K562 (cell line): Measurements from ENCODE around the gene IMMP2L. TPM values are rescaled to one million over a fixed set of nuclear protein-coding genes. Genes with fewer than 3 reads are reported as not detected.
A peak's percentile ranks its signal among the peaks of the same experiment; 100 is the strongest.

Source experiments
- ELK1 ChIP-seq: sonication (generic); formaldehyde crosslinking; IDR thresholded peaks from 2 replicates; pipeline ENCODE4 v1.8.1; 2022; ENCODE audit warnings: missing genetic modification reagents
- HDGF ChIP-seq: fragments of 450-650 bp; IDR thresholded peaks from 2 replicates; pipeline ENCODE4 v1.6.1; 2016
- HMG20B ChIP-seq: fragments of 250-450 bp; sonication (Bioruptor Pico); IDR thresholded peaks from 2 replicates; pipeline ENCODE4 v1.5.0; 2021; ENCODE audit warnings: mild to moderate bottlenecking
- JUNB ChIP-seq: fragments of 450-650 bp; formaldehyde crosslinking; conservative IDR thresholded peaks from 2 replicates; pipeline ENCODE4 v1.4.0; 2020; ENCODE audit warnings: mild to moderate bottlenecking
- KAT2B ChIP-seq: IDR thresholded peaks from one replicate; pipeline ENCODE4 v1.6.1; 2012; ENCODE audit warnings: low read depth, mild to moderate bottlenecking, control low read depth, inconsistent platforms, low read length, moderate library complexity
- MTA2 ChIP-seq: fragments of 450-650 bp; IDR thresholded peaks from 2 replicates; pipeline ENCODE4 v1.6.1; 2016; ENCODE audit warnings: low read depth
- RREB1 ChIP-seq: fragments of 250-450 bp; sonication (Bioruptor Pico); IDR thresholded peaks from 2 replicates; pipeline ENCODE4 v1.4.0; 2020
- TAF7 ChIP-seq: fragments of 450-650 bp; IDR thresholded peaks from 2 replicates; pipeline ENCODE4 v1.6.1; 2016; ENCODE audit warnings: missing genetic modification characterization, missing compliant biosample characterization
- ZNF511 ChIP-seq: sonication (generic); formaldehyde crosslinking; IDR thresholded peaks from 2 replicates; pipeline ENCODE4 v1.8.0; 2022; ENCODE audit warnings: mild to moderate bottlenecking, missing genetic modification reagents
- ZNF518B ChIP-seq: fragments of 250-450 bp; sonication (Bioruptor Pico); IDR thresholded peaks from 2 replicates; pipeline ENCODE4 v1.5.0; 2021; ENCODE audit warnings: mild to moderate bottlenecking, moderate library complexity
- polyA plus RNA-seq, 8 experiments: library from polyadenylated mRNA; depleted of rRNA in 4 of 8; stranded (reverse) in 5 of 8; unstranded in 3 of 8; fragments of >200 nt; fragmentation: Nextera tagmentation in 2 of 8; fragmentation: Illumina TruSeq in 1 of 8; extraction: Ambion mirVana in 2 of 8; extraction: Trizol in 1 of 8; gene quantifications; 2 replicates each; pipeline versions ENCODE4 v1.2.1 to v1.2.3, GENCODE V29; 2011 to 2014; ENCODE audit warnings: inconsistent platforms in 1 of 8, missing spikeins in 1 of 8
- total RNA-seq, 7 experiments: library from RNA; depleted of rRNA in 6 of 7; stranded (reverse); fragments of >200 nt in 6 of 7; fragmentation: Illumina TruSeq in 2 of 7; extraction: Trizol in 2 of 7; gene quantifications; 2 replicates each; pipeline versions ENCODE4 v1.2.1 to v1.2.3, GENCODE V29; 2011 to 2021; ENCODE audit warnings: low replicate concordance in 1 of 7
- TF ChIP-seq, protein P1 (sequence below): fragments of 200-800 bp; sonication (Bioruptor generic); IDR thresholded peaks from 2 replicates; pipeline ENCODE4 v1.6.1; 2017; ENCODE audit warnings: missing genetic modification characterization, missing compliant biosample characterization

IMMP2L gene
- total and polyA plus RNA-seq, 9 of the 15 experiments (the other 6 are each of a cell fraction or from before 2014, with no cell fraction given), result 29.7 to 116 (median 53.0) TPM

- no peak for TF ChIP-seq ZNF518B (CRISPR knock-in tag)
- no peak for TF ChIP-seq KAT2B
- TF ChIP-seq ELK1 (CRISPR knock-in tag), result no peak
- TF ChIP-seq, protein P1, sequence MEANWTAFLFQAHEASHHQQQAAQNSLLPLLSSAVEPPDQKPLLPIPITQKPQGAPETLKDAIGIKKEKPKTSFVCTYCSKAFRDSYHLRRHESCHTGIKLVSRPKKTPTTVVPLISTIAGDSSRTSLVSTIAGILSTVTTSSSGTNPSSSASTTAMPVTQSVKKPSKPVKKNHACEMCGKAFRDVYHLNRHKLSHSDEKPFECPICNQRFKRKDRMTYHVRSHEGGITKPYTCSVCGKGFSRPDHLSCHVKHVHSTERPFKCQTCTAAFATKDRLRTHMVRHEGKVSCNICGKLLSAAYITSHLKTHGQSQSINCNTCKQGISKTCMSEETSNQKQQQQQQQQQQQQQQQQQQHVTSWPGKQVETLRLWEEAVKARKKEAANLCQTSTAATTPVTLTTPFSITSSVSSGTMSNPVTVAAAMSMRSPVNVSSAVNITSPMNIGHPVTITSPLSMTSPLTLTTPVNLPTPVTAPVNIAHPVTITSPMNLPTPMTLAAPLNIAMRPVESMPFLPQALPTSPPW (CRISPR knock-in tag), result peak; percentile 85
- TF ChIP-seq TAF7 (tag), result peak; percentile 39
- TF ChIP-seq HDGF, result no peak
- TF ChIP-seq MTA2, result no peak; the same call in 1 of the 2 replicates
- peak; percentile 97 for TF ChIP-seq ZNF511
- 0 out of 2 replicates have a peak, but pooled peaks have one; percentile 66 for TF ChIP-seq RREB1 (CRISPR knock-in tag)
- TF ChIP-seq HMG20B (CRISPR knock-in tag), result no peak
- TF ChIP-seq JUNB (CRISPR knock-in tag), result no peak
These were observed at the start of gene IMMP2L (continued) for GRCh38 chr7:111561904-111562732.
